ENCODE results near the gene IPO5.

GRCh38 chr13:98039964-98040363, 86.5 kb downstream of the IPO5 start:
- TF ChIP-seq CTCF (IDR thresholded peaks at IDR 0.05) (no peak), POLR2A (IDR thresholded peaks at IDR 0.05) (no peak)
